ENCODE results near the gene CDH23.
A peak's percentile ranks its signal among the peaks of the same experiment; 100 is the strongest.

The CDH23 gene

DNA sequence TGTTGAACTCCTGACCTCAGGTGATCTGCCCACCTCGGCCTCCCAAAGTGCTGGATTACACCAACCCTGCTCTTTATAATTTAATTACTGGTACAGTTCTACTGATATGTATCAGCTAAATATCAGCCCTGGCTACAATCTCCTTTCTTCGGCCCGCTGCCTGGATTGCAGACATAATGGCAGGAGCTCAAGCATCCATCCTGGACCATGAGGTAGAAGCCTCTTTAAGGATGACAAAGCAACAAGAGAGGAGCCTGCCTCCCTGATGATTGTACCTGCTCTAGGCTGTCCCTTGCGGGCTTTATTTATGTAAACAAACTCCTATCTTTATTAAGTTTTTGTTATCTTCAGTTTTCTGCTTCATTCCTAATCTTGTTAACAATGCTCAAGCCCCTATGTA lies 459.9 kb downstream of the CDH23 start:
- DNase-seq (ENCODE audit: low read depth) = no peak

DNA sequence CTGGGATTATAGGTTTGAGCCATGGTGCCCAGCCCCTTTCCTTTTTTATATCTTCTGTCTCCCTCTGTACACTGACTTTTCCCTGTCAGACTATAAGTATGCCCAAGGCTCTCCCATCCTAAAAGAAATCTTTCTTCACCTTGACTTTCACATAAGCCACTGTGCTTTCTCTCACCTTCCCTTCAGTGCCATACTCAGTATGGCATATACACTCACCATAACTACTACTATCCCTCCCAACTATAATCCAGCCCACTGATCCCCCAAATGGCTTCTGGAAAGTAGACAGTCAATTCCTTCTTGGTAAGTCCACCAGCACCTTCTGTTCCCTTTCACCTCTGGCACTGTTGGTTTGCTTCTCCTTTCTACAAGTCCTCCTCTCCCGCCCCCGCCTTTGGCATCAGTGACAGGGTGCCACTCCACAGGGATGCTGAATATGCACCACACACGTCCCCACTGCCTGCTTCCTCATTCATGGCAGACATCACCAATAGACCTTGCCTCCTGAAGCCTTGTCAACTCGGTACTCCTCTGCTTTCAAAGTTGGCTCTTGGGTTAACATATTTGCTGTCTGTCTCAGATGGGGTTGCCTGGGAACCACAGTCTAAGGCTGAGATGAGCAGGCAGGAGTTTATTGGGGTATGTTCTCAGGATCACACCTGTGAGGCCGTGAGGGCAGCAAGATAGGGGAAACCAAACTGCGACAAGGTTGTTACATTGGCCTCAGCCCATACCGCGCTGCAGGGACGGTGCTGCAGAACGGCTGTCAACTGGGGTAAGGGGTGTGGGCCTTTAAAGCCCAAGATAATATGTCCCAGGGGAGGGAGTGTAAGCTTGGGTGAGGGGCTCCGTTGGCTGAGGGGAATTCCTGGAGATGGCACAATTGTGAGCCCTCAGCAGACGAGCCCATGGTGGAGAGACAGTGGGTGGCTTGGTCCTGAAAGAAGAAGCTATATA lies 461.5 kb downstream of the CDH23 start:
- no peak for DNase-seq (ENCODE audit: low read depth)

DNA sequence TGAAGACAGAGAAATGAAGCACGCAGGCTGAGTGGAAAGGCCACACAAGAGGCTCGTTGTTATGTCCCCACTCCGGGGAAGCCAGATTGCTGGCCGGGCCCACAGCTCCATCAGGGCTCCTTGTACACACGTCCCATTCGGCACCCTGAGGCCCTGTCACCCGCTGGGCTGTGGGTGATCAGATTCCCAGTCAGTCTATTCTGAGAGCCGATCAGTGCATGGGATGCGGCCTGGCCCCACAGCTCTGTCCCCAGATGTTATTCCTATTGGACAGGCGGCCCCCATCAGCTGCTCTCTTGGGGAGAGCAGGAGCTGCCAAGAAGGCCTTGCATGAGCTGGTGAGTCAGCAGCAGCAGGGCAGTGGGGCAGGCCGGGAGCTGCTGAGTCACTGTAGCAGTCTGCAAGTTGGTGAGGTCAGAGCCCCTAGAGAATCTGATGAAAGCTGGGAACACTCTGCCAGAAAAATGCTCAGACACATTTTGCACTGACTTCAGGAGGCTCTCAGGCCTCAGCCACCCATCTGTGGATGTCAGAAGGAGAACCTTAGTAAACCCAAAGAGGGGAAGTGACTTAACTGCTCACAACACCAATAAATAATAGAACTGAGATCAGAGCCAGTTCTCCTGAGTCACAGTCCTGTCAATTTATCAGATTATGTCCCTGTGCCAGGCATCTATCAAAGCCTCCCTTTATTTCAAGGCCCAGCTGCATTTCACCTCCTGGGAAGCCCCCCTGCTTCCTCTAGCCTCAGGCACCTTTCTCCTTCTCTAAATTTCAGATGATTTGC lies 463.7 kb downstream of the CDH23 start:
- DNase-seq (ENCODE audit: low read depth) = peak; percentile 100

DNA sequence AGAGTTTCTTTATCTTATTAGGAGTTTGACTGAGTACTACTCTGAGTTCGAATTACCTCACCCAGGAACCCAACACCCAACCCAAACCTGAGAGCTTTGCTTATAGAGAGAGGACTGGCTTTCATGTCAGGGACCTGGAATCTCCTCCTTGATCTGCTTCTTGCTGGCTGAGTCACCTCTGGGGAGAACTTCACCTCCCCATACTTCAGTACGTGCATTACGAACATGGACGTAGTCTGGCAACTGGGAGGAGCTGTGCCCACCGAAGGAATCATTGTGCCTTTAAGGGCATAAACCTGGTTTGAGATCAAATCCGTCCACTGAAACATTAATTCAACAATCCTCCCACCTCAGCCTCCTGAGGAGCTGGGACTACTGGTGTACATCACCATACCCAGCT lies 466.5 kb downstream of the CDH23 start:
- no peak for DNase-seq (ENCODE audit: low read depth)

- DNase-seq (ENCODE audit: low read depth) = no peak
These were observed 468.2 kb downstream of the CDH23 start for GRCh38 chr10:71864911-71865361.

Measured in GM04504 (cell line).